ENCODE results near the gene VPS26C. TPM values are rescaled to one million over a fixed set of nuclear protein-coding genes. Genes with fewer than 3 reads are reported as not detected.

Gene VPS26C
- total RNA-seq (2021; fragmentation: NEBNext Ultra II Directional; extraction: Animal tissue kit (Norgen Biotek cat#: 25700)), result 68.1 and 71.6 TPM in 2 replicates
- 43.5 and 45.7 TPM in 2 replicates for polyA plus RNA-seq (2011; rRNA removed)
- 50.8 TPM for polyA plus RNA-seq (2011; cell fraction: cytosol; rRNA removed)
- 41.0 TPM for polyA plus RNA-seq (2011; cell fraction: nucleus; rRNA removed)
- polyA plus RNA-seq (2012, experiment 1 of 2), result 45.0 to 83.4 TPM (median 50.5 TPM) in 4 replicates
- polyA plus RNA-seq (2012, experiment 2 of 2), result 41.8 TPM
- polyA plus RNA-seq (2013, experiment 1 of 2), result 40.8 TPM
- polyA plus RNA-seq (2013, experiment 2 of 2), result 40.0 TPM
- 49.8 and 61.5 TPM in 2 replicates for polyA minus RNA-seq (2011; rRNA and poly(A)+ RNA removed)
- 37.8 TPM for polyA minus RNA-seq (2011; cell fraction: cytosol; rRNA and poly(A)+ RNA removed)
- polyA minus RNA-seq (2011; cell fraction: nucleus; rRNA and poly(A)+ RNA removed), result 50.1 TPM
- long read RNA-seq, experiment 1, transcript VPS26C-213 (2 exons, 959 nt), result major isoform, 7 of 36 reads
- long read RNA-seq, experiment 1, partial matches to known transcripts, result 4 of 36 reads
- long read RNA-seq, experiment 1, other reads (novel, unspliced or antisense), result 20 of 36 reads
- long read RNA-seq, experiment 2, transcript VPS26C-201 (8 exons, 3,256 nt), result major isoform, 12 of 42 reads
- long read RNA-seq, experiment 2, transcript VPS26C-213 (2 exons, 959 nt), result major isoform, 12 of 42 reads
- long read RNA-seq, experiment 2, partial matches to known transcripts, result 4 of 42 reads
- long read RNA-seq, experiment 2, other reads (novel, unspliced or antisense), result 12 of 42 reads

DNA sequence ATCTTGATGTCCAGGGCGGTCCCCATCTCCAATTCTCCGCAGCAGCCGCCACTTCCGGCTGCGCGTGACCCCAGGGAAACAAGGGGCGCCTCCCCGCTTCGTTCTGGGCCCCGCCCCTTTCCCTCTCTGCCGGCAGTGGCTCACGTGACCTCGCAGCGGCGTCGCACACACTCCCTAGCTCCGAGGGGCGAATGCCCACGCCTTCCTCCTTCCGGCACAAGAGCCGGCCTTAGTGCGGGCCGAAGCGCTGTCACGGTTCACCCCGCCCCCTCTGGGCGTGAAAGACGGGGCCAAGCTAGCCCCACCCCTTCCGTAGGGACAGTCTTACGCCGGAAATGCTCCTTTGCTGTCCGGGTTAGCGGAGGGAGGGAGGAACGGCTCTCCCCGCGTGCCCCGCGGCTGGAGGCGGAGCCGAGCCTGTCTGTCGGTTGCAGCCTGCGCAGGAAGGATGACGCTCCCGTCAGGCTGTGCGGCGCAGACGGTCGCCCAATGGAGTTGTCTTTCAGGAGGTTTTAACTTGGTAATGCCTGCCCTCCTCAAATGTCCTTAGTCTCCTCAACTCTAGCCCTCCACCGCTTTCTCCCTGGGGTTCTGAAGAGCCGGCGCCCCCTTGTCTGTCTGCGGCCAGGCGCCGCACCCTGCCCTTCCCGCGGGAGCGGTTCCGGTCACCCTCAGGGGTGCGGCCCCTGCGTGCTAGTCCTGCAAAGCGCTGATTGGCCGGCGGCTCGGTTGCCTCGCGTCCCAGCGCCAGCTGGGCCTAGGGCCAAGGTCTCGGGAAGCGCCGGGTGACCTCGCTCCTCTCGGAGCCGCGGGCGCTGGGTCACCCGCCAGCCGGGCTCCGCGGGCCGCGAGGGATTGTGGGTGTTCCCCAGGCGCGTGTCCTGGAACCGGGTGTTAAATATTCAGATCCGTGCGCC, at the start of gene VPS26C:
VPS26C (minus strand) TSS at position 66 of the 917 bp plus-strand sequence; CDS start at position 26, 40 bp downstream.
- 2% methylated on average over 68 of the region's 86 CpGs; no CpG with 5 or more reads in 1 of the 2 experiments for WGBS, 2 experiments (ENCODE audit: extremely low coverage in 1 of 2, insufficient coverage in 1 of 2, insufficient read length in 1 of 2, insufficient replicate concordance in 2 of 2, low coverage in 1 of 2, low lambda C conversion rate in 2 of 2, missing lambda C conversion rate in 1 of 2)
- Histone ChIP-seq H3K9me3 (ENCODE audit: insufficient read depth in 2 of 2, low read depth in 1 of 2, low read length in 1 of 2) (no peaks in the 10 kb centered on the region; a peak in 1 of 4 replicates), H2BK5ac (ENCODE audit: low read depth, low read length) (peak within 1 kb of the TSS; percentile 93), H3K36me3 (ENCODE audit: control insufficient read depth in 2 of 4, insufficient read depth in 4 of 4, low read length in 3 of 4) (no peaks in the 10 kb centered on the region; a peak in 2 of 8 replicates), H4K5ac (ENCODE audit: insufficient read length, low read depth, low read length) (peak within 1 kb of the TSS; percentile 96), H2AFZ (ENCODE audit: low read length) (no peak within 1 kb of the TSS), H3K18ac (ENCODE audit: extremely low read depth, low read length) (peak within 1 kb of the TSS; percentile 94), H3K79me2 (ENCODE audit: control insufficient read depth in 1 of 2, insufficient read depth in 2 of 2, low read length in 2 of 2) (peaks cover 19 to 46% of the 10 kb centered on the region in 2 experiments), H3K4me3 (ENCODE audit: extremely low read depth in 1 of 4, insufficient read depth in 2 of 4, low read depth in 3 of 4, low read length in 4 of 4) (peak within 1 kb of the TSS; percentile 78 to 97 (median 80)), H4K20me1 (replicated peaks in 1 of 2; ENCODE audit: control insufficient read depth in 1 of 2, insufficient read depth in 2 of 2, low read length in 2 of 2) (peaks cover 2 to 8% of the 10 kb centered on the region in 2 experiments), H3K27ac (ENCODE audit: low read depth, low read length) (peak within 1 kb of the TSS; percentile 88), H3K56ac (replicated peaks; ENCODE audit: insufficient read length, low read depth, low read length) (peak within 1 kb of the TSS; percentile 84), H2AK5ac (ENCODE audit: low read depth, low read length) (no peak within 1 kb of the TSS), H2BK12ac (ENCODE audit: low read depth, low read length) (0 out of 2 replicates have a peak within 1 kb of the TSS, but pooled peaks have one; percentile 28), H3K27me3 (replicated peaks in 1 of 4; ENCODE audit: control insufficient read depth in 3 of 4, extremely low read depth in 1 of 4, insufficient read depth in 3 of 4, low read length in 3 of 4) (no peaks in the 10 kb centered on the region), H3K14ac (ENCODE audit: insufficient read length) (peak within 1 kb of the TSS; percentile 84), H3K79me1 (ENCODE audit: low read depth, low read length) (peaks cover 6% of the 10 kb centered on the region), H2BK20ac (ENCODE audit: low read length) (no peak within 1 kb of the TSS), H3K23ac (ENCODE audit: insufficient read length) (no peak within 1 kb of the TSS), H4K91ac (replicated peaks; ENCODE audit: insufficient read length, low read length) (peak within 1 kb of the TSS; percentile 60), H3K23me2 (ENCODE audit: low read depth, low read length) (0 out of 2 replicates have a peak, but pooled peaks cover 4% of the 10 kb centered on the region), H3K4me1 (replicated peaks in 1 of 4; ENCODE audit: control insufficient read depth in 3 of 4, insufficient read depth in 4 of 4, low read length in 3 of 4) (peaks cover 0 to 3% (median 0%) of the 10 kb centered on the region in 4 experiments; a peak in 1 of 7 replicates), H4K8ac (ENCODE audit: extremely low read depth, insufficient read depth, low read length) (peak within 1 kb of the TSS; percentile 97), H2BK15ac (ENCODE audit: low read length) (peak within 1 kb of the TSS; percentile 22; the same call in 1 of the 2 replicates), H2BK120ac (replicated peaks; ENCODE audit: low read depth, low read length) (no peak within 1 kb of the TSS), H3K9ac (replicated peaks in 1 of 4; ENCODE audit: extremely low read depth in 1 of 4, low read depth in 3 of 4, low read length in 3 of 4) (peak within 1 kb of the TSS; percentile 87 to 91 (median 88)), H3K4me2 (ENCODE audit: insufficient read depth in 1 of 2, low read depth in 2 of 2, low read length in 2 of 2) (peak within 1 kb of the TSS; percentile 77 to 79), H3K4ac (replicated peaks; ENCODE audit: insufficient read length, low read depth, low read length) (peak within 1 kb of the TSS; percentile 79)
- POLR2A ChIA-PET (ENCODE audit: partially characterized antibody), result interaction anchor here (0.6 to 3.7 kb wide), 20 partner anchors 9 to 325 kb away, joined by 3 to 36 read pairs (median 4); partner anchors contain the start of gene DYRK1A
- FAIRE-seq (peak; percentile 94), DNase-seq (ENCODE audit: low read depth in 1 of 2, low spot score in 2 of 2) (peak; percentile 94 to 99)
- CTCF ChIA-PET (ENCODE audit: partially characterized antibody), result interaction anchor here (1.1 to 1.5 kb wide), 2 partner anchors 9 to 12 kb away, joined by 4 read pairs; no protein-coding TSS in a partner anchor
- TF ChIP-seq, protein P1, sequence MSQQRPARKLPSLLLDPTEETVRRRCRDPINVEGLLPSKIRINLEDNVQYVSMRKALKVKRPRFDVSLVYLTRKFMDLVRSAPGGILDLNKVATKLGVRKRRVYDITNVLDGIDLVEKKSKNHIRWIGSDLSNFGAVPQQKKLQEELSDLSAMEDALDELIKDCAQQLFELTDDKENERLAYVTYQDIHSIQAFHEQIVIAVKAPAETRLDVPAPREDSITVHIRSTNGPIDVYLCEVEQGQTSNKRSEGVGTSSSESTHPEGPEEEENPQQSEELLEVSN (IDR thresholded peaks at IDR 0.05), result peak; percentile 69; the same call in 1 of the 2 replicates
- TF ChIP-seq, protein P2, sequence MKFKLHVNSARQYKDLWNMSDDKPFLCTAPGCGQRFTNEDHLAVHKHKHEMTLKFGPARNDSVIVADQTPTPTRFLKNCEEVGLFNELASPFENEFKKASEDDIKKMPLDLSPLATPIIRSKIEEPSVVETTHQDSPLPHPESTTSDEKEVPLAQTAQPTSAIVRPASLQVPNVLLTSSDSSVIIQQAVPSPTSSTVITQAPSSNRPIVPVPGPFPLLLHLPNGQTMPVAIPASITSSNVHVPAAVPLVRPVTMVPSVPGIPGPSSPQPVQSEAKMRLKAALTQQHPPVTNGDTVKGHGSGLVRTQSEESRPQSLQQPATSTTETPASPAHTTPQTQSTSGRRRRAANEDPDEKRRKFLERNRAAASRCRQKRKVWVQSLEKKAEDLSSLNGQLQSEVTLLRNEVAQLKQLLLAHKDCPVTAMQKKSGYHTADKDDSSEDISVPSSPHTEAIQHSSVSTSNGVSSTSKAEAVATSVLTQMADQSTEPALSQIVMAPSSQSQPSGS (IDR thresholded peaks at IDR 0.05; ENCODE audit: low read length), result no peak
- TF ChIP-seq CBX8 (IDR thresholded peaks at IDR 0.05; ENCODE audit: borderline replicate concordance, low read depth, low read length) (no peak), CREB1 (IDR thresholded peaks at IDR 0.05) (peak; percentile 76)
